Lower leg skin (tissue), 3 donors: ENCODE data around the gene CTNS.

Source experiments
- CTCF ChIP-seq, 3 donors: fragments of 450-650 bp; IDR thresholded peaks; one replicate each; pipeline ENCODE4 v1.5.1; 2016; ENCODE audit warnings: antibody characterized with exemption in 3 of 3, mild to moderate bottlenecking in 3 of 3, moderate library complexity in 2 of 3
- POLR2A ChIP-seq, 2 donors: fragments of 450-650 bp; IDR thresholded peaks; one replicate each; pipeline ENCODE4 v1.6.1; 2016 to 2017; ENCODE audit warnings: antibody characterized with exemption in 2 of 2, mild to moderate bottlenecking in 1 of 2, moderate library complexity in 1 of 2

DNA sequence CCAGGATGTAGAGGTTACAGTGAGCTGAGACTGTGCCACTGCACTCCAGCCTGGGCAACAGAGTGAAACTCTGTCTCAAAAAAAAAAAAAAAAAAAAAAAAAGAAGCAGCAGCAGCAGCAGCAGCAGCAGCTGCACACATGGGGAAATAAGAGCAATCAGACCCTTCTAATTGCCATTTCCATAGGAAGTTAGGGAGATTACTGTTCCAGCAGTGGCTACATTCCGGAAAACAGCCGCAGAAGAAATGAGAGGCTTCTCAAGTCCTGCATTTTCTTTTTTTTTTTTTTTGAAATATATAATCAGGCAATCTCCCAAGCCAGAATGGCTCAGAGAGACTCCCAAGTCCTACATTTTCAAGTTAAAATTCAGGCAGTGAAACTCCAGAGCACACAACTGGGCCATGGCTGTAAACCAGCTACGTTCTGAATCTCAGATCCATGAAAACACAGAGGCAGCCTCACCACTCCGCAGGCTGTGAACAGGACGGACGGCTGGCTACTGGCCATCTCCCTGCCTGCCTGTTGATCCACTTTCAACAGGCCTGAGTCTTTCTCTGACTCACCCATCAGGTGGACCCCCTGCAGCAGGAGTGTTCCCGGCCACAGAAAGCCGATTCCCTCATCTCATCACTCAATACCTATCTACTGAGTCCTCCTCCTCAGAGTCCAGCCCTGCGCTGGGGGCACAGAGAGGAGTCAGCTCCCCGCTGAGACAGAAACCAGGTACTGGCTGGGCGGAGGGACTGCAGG lies 42.3 kb upstream of the CTNS start:
- TF ChIP-seq CTCF (IDR thresholded peaks at IDR 0.05) (no peak), POLR2A (IDR thresholded peaks at IDR 0.05) (no peak)
